Neural cell (in vitro differentiated cells): ENCODE results near the gene USP32. TPM values are rescaled to one million over a fixed set of nuclear protein-coding genes. Genes with fewer than 3 reads are reported as not detected.
"Not testable (repeated sequence)": the region's sequence is repeated elsewhere in the genome, so short reads cannot be mapped to it uniquely, and the experiment has no call there.

Source experiments
- H2AFZ ChIP-seq: fragments of 200-600, 300-800 bp; sonication (generic), shearing (Covaris generic); 2 replicates; pipeline ENCODE4 v1.6.0; 2014; ENCODE audit warnings: low read depth, mild to moderate bottlenecking, antibody characterized with exemption, low read length, moderate library complexity
- H3F3A ChIP-seq: fragments of 200-600 bp; shearing (Covaris generic); 2 replicates; pipeline ENCODE4 v1.6.1; 2016; ENCODE audit warnings: mild to moderate bottlenecking, moderate library complexity, mixed read lengths, antibody characterized with exemption, low read length; ENCODE audit not compliant: insufficient read depth, poor library complexity, severe bottlenecking
- H3K27ac ChIP-seq: fragments of 200-600, 300-800 bp; sonication (generic), shearing (Covaris generic); 2 replicates; pipeline ENCODE4 v1.5.1; 2014; ENCODE audit warnings: mild to moderate bottlenecking, low read length, moderate library complexity
- H3K27me3 ChIP-seq: fragments of 300-800, 200-600 bp; sonication (generic), shearing (Covaris generic); 2 replicates; pipeline ENCODE4 v1.6.0; 2014; ENCODE audit warnings: mild to moderate bottlenecking, low read depth, low read length, moderate library complexity; ENCODE audit not compliant: insufficient read depth
- H3K36me3 ChIP-seq: fragments of 300-800, 200-600 bp; sonication (generic), shearing (Covaris generic); 2 replicates; pipeline ENCODE4 v1.5.1; 2014; ENCODE audit warnings: mild to moderate bottlenecking, antibody characterized with exemption, low read length, moderate library complexity; ENCODE audit not compliant: insufficient read depth
- H3K4me2 ChIP-seq: fragments of 300-800, 200-600 bp; sonication (generic), shearing (Covaris generic); 2 replicates; pipeline ENCODE4 v1.6.0; 2014; ENCODE audit warnings: mild to moderate bottlenecking, low read length
- H3K4me3 ChIP-seq: fragments of 300-800, 200-600 bp; sonication (generic), shearing (Covaris generic); 2 replicates; pipeline ENCODE4 v1.5.1; 2014; ENCODE audit warnings: mild to moderate bottlenecking, low read length, moderate library complexity
- H3K79me2 ChIP-seq: fragments of 200-600 bp; shearing (Covaris generic); replicated peaks from 2 replicates; pipeline ENCODE4 v1.6.0; 2014; ENCODE audit warnings: mild to moderate bottlenecking, low read length, moderate library complexity; ENCODE audit not compliant: insufficient read depth
- H3K9ac ChIP-seq: fragments of 300-800, 200-600 bp; sonication (generic), shearing (Covaris generic); 2 replicates; pipeline ENCODE4 v1.6.1; 2016; ENCODE audit warnings: mild to moderate bottlenecking, low read length, mixed read lengths
- H3K9me2 ChIP-seq: fragments of 200-600 bp; shearing (Covaris generic); 2 replicates; pipeline ENCODE4 v1.6.1; 2016; ENCODE audit warnings: mild to moderate bottlenecking, low read length, mixed read lengths; ENCODE audit not compliant: insufficient read depth
- H3K9me3 ChIP-seq: fragments of 200-600, 300-800 bp; sonication (generic), shearing (Covaris generic); 2 replicates; pipeline ENCODE4 v1.6.1; 2016; ENCODE audit warnings: mild to moderate bottlenecking, mixed run types, low read length, moderate library complexity, mixed read lengths
- H4K20me1 ChIP-seq: fragments of 200-600 bp; shearing (Covaris generic); 2 replicates; pipeline ENCODE4 v1.6.1; 2016; ENCODE audit warnings: mild to moderate bottlenecking, mixed run types; ENCODE audit not compliant: insufficient read depth
- CTCF ChIP-seq: fragments of 450-650 bp; IDR thresholded peaks from 2 replicates; pipeline ENCODE4 v1.5.1; 2014; ENCODE audit warnings: antibody characterized with exemption, mild to moderate bottlenecking, moderate library complexity; ENCODE audit not compliant: poor library complexity, severe bottlenecking
- EP300 ChIP-seq: fragments of 450-650 bp; conservative IDR thresholded peaks from 2 replicates; pipeline ENCODE4 v1.6.1; 2014; ENCODE audit warnings: antibody characterized with exemption, mild to moderate bottlenecking, moderate library complexity; ENCODE audit not compliant: poor library complexity, severe bottlenecking
- EZH2 ChIP-seq: fragments of 200-600, 300-800 bp; shearing (Covaris generic), sonication (generic); IDR thresholded peaks from 2 replicates; pipeline ENCODE4 v1.6.1; 2014; ENCODE audit warnings: antibody characterized with exemption, low read length, borderline replicate concordance, mild to moderate bottlenecking; ENCODE audit not compliant: insufficient read depth, poor library complexity, severe bottlenecking
- MXI1 ChIP-seq: fragments of 450-650 bp; conservative IDR thresholded peaks from 2 replicates; pipeline ENCODE4 v1.6.1; 2014; ENCODE audit warnings: antibody characterized with exemption, mild to moderate bottlenecking; ENCODE audit not compliant: poor library complexity, severe bottlenecking
- POLR2AphosphoS5 ChIP-seq: IDR thresholded peaks from 2 replicates; pipeline ENCODE4 v1.6.1; 2012
- RAD21 ChIP-seq: fragments of 450-650 bp; conservative IDR thresholded peaks from 2 replicates; pipeline ENCODE4 v1.6.1; 2014; ENCODE audit warnings: antibody characterized with exemption, mild to moderate bottlenecking, moderate library complexity
- REST ChIP-seq: IDR thresholded peaks from 2 replicates; pipeline ENCODE4 v1.6.1; 2012; ENCODE audit warnings: borderline replicate concordance
- SMC3 ChIP-seq: fragments of 450-650 bp; conservative IDR thresholded peaks from 2 replicates; pipeline ENCODE4 v1.6.1; 2014; ENCODE audit warnings: antibody characterized with exemption, mild to moderate bottlenecking, moderate library complexity; ENCODE audit not compliant: poor library complexity
- TAF1 ChIP-seq: IDR thresholded peaks from 2 replicates; pipeline ENCODE4 v1.6.1; 2012; ENCODE audit warnings: low read depth
- polyA plus RNA-seq: library from polyadenylated mRNA; depleted of rRNA; stranded (reverse); fragments of >200 nt; gene quantifications from 2 replicates; pipeline ENCODE4 v1.2.3, GENCODE V29; 2014

Gene USP32
- polyA plus RNA-seq, 1 donor from 2014 or later: 25.7 TPM

GRCh38 chr17:60315650-60316049, 76.3 kb downstream of the USP32 start:
- TF ChIP-seq CTCF (no peak), REST (no peak), RAD21 (no peak), POLR2AphosphoS5 (no peak), MXI1 (no peak), EP300 (no peak)
- H3K36me3 ChIP-seq: no peaks in the 10 kb centered on the region
- H3K27ac ChIP-seq: no peak overlapping the region
- peaks cover 16% of the 10 kb centered on the region for H3K79me2 ChIP-seq
- H4K20me1 ChIP-seq: no peaks in the 10 kb centered on the region
- no peak overlapping the region for H3K4me3 ChIP-seq
- no peak overlapping the region for H2AFZ ChIP-seq
- H3K9ac ChIP-seq: no peak overlapping the region
- H3K9me3 ChIP-seq: no peaks in the 10 kb centered on the region
- no peaks in the 10 kb centered on the region for H3K27me3 ChIP-seq
- H3F3A ChIP-seq: no peaks in the 10 kb centered on the region
- H3K4me2 ChIP-seq: no peak overlapping the region
- no peaks in the 10 kb centered on the region for H3K9me2 ChIP-seq

GRCh38 chr17:60314900-60315299, 77.0 kb downstream of the USP32 start:
- not testable (repeated sequence) for H3F3A ChIP-seq, H3K36me3 ChIP-seq, H3K9ac ChIP-seq, H3K9me2 ChIP-seq, H3K27me3 ChIP-seq, H3K27ac ChIP-seq, H2AFZ ChIP-seq, H4K20me1 ChIP-seq, H3K4me3 ChIP-seq, H3K79me2 ChIP-seq, H3K9me3 ChIP-seq, H3K4me2 ChIP-seq

GRCh38 chr17:60314423-60314822, 77.5 kb downstream of the USP32 start:
- no peaks in the 10 kb centered on the region for H4K20me1 ChIP-seq
- no peak overlapping the region for H3K9ac ChIP-seq
- no peaks in the 10 kb centered on the region for H3F3A ChIP-seq
- H2AFZ ChIP-seq: no peak overlapping the region
- no peak overlapping the region for H3K27ac ChIP-seq
- peaks cover 7% of the 10 kb centered on the region for H3K79me2 ChIP-seq
- no peaks in the 10 kb centered on the region for H3K9me2 ChIP-seq
- H3K4me2 ChIP-seq: no peak overlapping the region
- TF ChIP-seq CTCF (no peak), SMC3 (no peak), TAF1 (no peak), RAD21 (no peak), EZH2 (no peak), POLR2AphosphoS5 (no peak), MXI1 (no peak), REST (no peak), EP300 (no peak)
- H3K9me3 ChIP-seq: no peaks in the 10 kb centered on the region
- H3K4me3 ChIP-seq: no peak overlapping the region
- H3K36me3 ChIP-seq: no peaks in the 10 kb centered on the region
- H3K27me3 ChIP-seq: no peaks in the 10 kb centered on the region
